HEK293T (cell line): Measurements from ENCODE around the gene ARID3A.

Experiments used
- ELF4 ChIP-seq: fragments of 450-650 bp; IDR thresholded peaks from 2 replicates; pipeline ENCODE4 v1.6.1; 2017; ENCODE audit warnings: antibody characterized with exemption
- FOXA1 ChIP-seq: fragments of 450-650 bp; IDR thresholded peaks from 2 replicates; pipeline ENCODE4 v1.6.1; 2016; ENCODE audit warnings: mild to moderate bottlenecking
- FOXM1 ChIP-seq: fragments of 450-650 bp; IDR thresholded peaks from 2 replicates; pipeline ENCODE4 v1.6.1; 2017; ENCODE audit warnings: mild to moderate bottlenecking, borderline replicate concordance
- HDGF ChIP-seq: fragments of 450-650 bp; IDR thresholded peaks from 2 replicates; pipeline ENCODE4 v1.6.1; 2017; ENCODE audit warnings: antibody characterized with exemption, borderline replicate concordance
- NFRKB ChIP-seq: fragments of 450-650 bp; IDR thresholded peaks from 2 replicates; pipeline ENCODE4 v1.6.1; 2016; ENCODE audit warnings: mild to moderate bottlenecking, moderate library complexity
- SP1 ChIP-seq: fragments of 450-650 bp; IDR thresholded peaks from 2 replicates; pipeline ENCODE4 v1.6.1; 2017
- ZNF384 ChIP-seq: fragments of 450-650 bp; IDR thresholded peaks from 2 replicates; pipeline ENCODE4 v1.6.1; 2016
- TF ChIP-seq, protein P1 (sequence below): fragments of 450-650 bp; IDR thresholded peaks from 2 replicates; pipeline ENCODE4 v1.6.1; 2016

DNA sequence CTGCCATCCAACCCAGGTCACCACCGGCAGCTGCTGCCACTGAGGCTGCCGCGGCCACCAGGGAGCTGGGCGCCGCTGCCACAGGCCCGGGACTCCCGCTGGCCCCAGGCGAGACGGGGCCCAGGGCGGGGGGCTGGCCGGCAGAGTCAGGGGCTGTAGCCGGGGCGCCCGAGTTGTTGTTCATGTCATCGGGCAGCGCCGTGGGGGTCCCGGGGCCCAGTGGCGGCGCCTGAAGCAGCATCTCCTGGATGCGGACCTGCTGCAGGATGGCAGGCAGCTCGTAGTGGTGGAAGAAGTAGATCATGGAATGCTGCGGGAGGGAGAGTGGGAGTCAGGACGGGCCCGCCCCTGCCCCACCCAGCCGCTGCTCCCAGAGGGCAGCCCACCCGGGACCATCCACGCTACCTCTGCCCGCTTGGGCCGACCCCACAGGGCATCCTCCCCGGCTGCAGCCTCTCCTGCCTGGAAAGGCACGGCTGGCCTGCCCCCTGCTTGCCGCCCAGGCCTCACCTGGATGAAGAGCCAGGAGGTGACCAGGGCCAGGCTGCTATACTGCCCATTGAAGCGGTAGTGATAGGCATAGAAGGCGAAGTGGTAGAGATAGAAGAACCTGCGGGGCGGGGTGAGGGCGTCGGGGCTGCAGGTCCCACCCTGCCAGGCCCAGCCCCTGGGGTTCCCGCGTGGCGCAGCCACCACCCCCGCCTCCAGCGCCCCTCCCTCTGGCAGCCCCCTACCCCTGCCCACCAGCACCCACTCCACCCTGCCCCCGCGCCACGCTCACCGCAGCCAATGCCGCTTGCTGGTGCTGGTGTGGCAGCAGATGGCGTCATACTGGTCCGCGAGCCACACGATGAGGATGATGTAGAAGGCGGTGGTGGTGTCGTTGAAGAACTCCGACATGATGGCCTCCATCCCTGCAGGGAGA, 85.0 kb downstream of the ARID3A start:
- no peak for TF ChIP-seq HDGF
- TF ChIP-seq NFRKB, result no peak
- no peak for TF ChIP-seq ZNF384
- no peak for TF ChIP-seq SP1
- TF ChIP-seq FOXA1, result no peak
- TF ChIP-seq, protein P1, sequence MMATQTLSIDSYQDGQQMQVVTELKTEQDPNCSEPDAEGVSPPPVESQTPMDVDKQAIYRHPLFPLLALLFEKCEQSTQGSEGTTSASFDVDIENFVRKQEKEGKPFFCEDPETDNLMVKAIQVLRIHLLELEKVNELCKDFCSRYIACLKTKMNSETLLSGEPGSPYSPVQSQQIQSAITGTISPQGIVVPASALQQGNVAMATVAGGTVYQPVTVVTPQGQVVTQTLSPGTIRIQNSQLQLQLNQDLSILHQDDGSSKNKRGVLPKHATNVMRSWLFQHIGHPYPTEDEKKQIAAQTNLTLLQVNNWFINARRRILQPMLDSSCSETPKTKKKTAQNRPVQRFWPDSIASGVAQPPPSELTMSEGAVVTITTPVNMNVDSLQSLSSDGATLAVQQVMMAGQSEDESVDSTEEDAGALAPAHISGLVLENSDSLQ, result no peak
- TF ChIP-seq FOXM1, result no peak
- no peak for TF ChIP-seq ELF4
